Pancreas (tissue), 10 donors: Measurements from ENCODE around the gene APLNR. TPM values are rescaled to one million over a fixed set of nuclear protein-coding genes. Genes with fewer than 3 reads are reported as not detected.

Experiments used
- ATAC-seq, 4 donors: fragments of 200-7000 bp; cut with Tn5 transposase; one replicate each; pipeline versions ENCODE4 v1.8.0 to v1.9.1; 2020; ENCODE audit warnings: mild to moderate bottlenecking in 4 of 4, moderate library complexity in 4 of 4
- DNase-seq, 6 donors: peaks; one replicate each; pipeline ENCODE4 v3.0.0-alpha.2; 2020
- FAIRE-seq: peaks from 2 replicates; lab custom pipeline; 2012; peaks lifted over from hg19 to GRCh38; lab: Jason Lieb, UNC
- H3K27ac ChIP-seq, 4 donors: fragments of 200-600 bp; sonication (generic); 1 replicate in 3 of 4; 2 replicates in 1 of 4; pipeline versions ENCODE4 v1.5.0 to v1.8.0; 2020
- H3K27me3 ChIP-seq, 4 donors: fragments of 200-600 bp; one replicate each; pipeline ENCODE4 v1.8.0; 2021
- H3K36me3 ChIP-seq, 3 donors: fragments of 200-600 bp; sonication (generic) in 1 of 3; one replicate each; pipeline versions ENCODE4 v1.5.0 to v1.8.0; 2020 to 2021
- H3K4me1 ChIP-seq, 3 donors: fragments of 200-600 bp; one replicate each; pipeline ENCODE4 v1.8.0; 2021
- H3K4me3 ChIP-seq, 4 donors: fragments of 200-600 bp; sonication (generic) in 2 of 4; one replicate each; pipeline versions ENCODE4 v1.5.0 to v1.8.0; 2020 to 2021
- H3K9me3 ChIP-seq, 4 donors: fragments of 200-600 bp; one replicate each; pipeline ENCODE4 v1.8.0; 2021
- WGBS, 2 donors: extraction: QIAGEN DNeasy Blood & Tissue Kit; methylation state at CpG; one replicate each; pipeline ENCODE4 v1.1.7; 2013; 5-methylcytosine and 5-hydroxymethylcytosine counted together
- intact Hi-C, 3 donors: fragments of 100-400 bp; cut with DNase I; formaldehyde crosslinking; loops; one replicate each; pipeline versions ENCODE4 v1.11.1 to v1.14.2; 2022
- polyA plus RNA-seq, 2 donors: library from polyadenylated mRNA; stranded (reverse); fragments of 200-250 nt; gene quantifications; one replicate each; pipeline ENCODE4 v1.2.3, GENCODE V29; 2013
- total RNA-seq, 6 donors: library from RNA; stranded (reverse); fragmentation: NEBNext Ultra II Directional in 4 of 6; extraction: Animal tissue kit (Norgen Biotek cat#: 25700) in 4 of 6; gene quantifications; one replicate each; pipeline versions ENCODE4 v1.2.1 to v1.2.4, GENCODE V29; 2021 to 2023
- TF ChIP-seq, protein P1 (sequence below), 4 donors: fragments of 200-600 bp; sonication (generic) in 3 of 4; IDR thresholded peaks; one replicate each; pipeline versions ENCODE4 v1.5.0 to v1.8.0; 2021; ENCODE audit warnings: antibody characterized with exemption in 4 of 4
- donor health status: healthy with polysubstance abuse.
- donor health status: DM: no; HTN: no; CAD: no; lungs with moderate emphysema.
- donor health status: DM: no; HTN: no; CAD: no.
- donor health status: control.
- donor health status: control.
- donor health status: Bipolar disorder and iron deficiency.
- donor health status: DM: yes; HTN: yes; CAD: no.
- donor health status: DM: no; HTN: no; CAD: no.
- donor health status: DM: no; HTN: no; CAD: no.
- donor health status: DM: yes; HTN: yes; CAD: no.

The APLNR gene
- total and polyA plus RNA-seq, 8 donors, result 0.19 to 7.3 (median 1.2) TPM

DNA sequence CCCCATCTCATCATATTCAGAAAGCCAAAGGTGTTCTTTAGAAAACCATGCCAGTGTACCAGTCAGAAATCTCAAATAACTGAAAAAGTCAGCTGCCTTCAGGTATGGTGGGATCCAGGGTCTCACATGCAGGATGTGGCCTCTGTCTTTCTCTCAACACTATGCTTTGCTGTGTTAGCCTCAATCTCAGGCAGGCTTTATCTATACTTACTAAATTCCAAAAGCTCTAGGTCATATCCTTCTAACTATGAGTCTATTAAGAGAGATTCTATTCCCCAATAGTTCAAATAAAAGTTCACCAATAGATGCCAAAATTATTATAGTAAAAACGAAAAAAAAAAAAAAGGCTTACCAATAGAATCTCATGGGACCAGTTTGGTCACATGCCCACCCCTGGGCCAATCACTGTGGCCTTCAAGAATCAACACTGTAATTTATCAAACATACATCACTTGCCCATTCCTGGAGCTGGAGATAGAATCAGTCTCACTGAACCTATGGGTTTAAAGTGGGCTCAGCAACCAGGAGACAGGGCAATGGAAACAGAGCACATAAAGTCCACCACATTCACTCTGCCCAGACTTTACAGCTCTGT is 38.0 kb upstream of the APLNR start:
- no peak for ATAC-seq
- intact Hi-C loops, result no loop called here
- no peak for FAIRE-seq
- no peaks in the 10 kb centered on the region for H3K36me3 ChIP-seq
- 7 to 27% methylated on average over 1 of the region's 1 CpG for WGBS, 2 donors
- H3K9me3 ChIP-seq, result no peaks in the 10 kb centered on the region
- H3K4me1 ChIP-seq, result peaks cover 0 to 8% (median 0%) of the 10 kb centered on the region in 3 donors
- TF ChIP-seq, protein P1, sequence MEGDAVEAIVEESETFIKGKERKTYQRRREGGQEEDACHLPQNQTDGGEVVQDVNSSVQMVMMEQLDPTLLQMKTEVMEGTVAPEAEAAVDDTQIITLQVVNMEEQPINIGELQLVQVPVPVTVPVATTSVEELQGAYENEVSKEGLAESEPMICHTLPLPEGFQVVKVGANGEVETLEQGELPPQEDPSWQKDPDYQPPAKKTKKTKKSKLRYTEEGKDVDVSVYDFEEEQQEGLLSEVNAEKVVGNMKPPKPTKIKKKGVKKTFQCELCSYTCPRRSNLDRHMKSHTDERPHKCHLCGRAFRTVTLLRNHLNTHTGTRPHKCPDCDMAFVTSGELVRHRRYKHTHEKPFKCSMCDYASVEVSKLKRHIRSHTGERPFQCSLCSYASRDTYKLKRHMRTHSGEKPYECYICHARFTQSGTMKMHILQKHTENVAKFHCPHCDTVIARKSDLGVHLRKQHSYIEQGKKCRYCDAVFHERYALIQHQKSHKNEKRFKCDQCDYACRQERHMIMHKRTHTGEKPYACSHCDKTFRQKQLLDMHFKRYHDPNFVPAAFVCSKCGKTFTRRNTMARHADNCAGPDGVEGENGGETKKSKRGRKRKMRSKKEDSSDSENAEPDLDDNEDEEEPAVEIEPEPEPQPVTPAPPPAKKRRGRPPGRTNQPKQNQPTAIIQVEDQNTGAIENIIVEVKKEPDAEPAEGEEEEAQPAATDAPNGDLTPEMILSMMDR (IDR thresholded peaks at IDR 0.05), result no peak
- H3K27me3 ChIP-seq, result no peaks in the 10 kb centered on the region
- no peak for DNase-seq
- no peak overlapping the region for H3K27ac ChIP-seq
- H3K4me3 ChIP-seq, result no peak overlapping the region

DNA sequence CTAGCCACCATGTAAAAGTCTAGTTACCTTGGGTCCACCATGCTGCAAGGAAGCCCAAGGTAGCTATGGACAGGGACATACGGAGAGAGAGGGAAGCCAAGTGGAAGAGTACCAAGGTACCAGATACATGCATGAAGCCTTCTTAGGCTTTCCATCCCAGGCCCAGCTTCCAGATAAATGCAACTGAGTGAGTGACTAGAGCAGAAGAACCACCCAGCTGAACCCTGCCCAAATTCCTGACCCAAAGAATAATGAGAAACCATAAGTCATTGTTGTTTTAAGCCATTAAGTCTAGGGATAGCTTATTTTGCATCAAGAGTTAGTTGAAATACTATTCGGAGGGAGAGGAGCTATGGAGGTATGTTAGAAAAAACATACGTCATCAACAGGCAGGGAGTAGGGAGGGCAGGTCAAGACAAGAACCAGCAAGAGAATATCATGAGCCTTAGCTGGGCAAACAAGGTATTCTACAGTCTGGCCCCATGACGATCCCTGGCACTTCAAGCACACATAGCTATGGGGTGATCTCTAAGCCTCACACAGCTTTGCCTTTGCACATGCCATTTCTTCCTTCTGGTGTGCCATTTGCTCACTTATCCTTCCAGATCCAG is 36.5 kb upstream of the APLNR start:
- no peaks in the 10 kb centered on the region for H3K9me3 ChIP-seq
- no peak overlapping the region for H3K27ac ChIP-seq
- H3K4me3 ChIP-seq, result no peak overlapping the region
- intact Hi-C loops, result no loop called here
- no peaks in the 10 kb centered on the region for H3K36me3 ChIP-seq
- H3K4me1 ChIP-seq, result peaks cover 0 to 8% (median 0%) of the 10 kb centered on the region in 3 donors
- FAIRE-seq, result no peak
- TF ChIP-seq, protein P1 (IDR thresholded peaks at IDR 0.05), result no peak
- 85 to 94% methylated on average over 4 of the region's 4 CpGs for WGBS, 2 donors
- no peak for DNase-seq
- ATAC-seq, result no peak
- H3K27me3 ChIP-seq, result no peaks in the 10 kb centered on the region

DNA sequence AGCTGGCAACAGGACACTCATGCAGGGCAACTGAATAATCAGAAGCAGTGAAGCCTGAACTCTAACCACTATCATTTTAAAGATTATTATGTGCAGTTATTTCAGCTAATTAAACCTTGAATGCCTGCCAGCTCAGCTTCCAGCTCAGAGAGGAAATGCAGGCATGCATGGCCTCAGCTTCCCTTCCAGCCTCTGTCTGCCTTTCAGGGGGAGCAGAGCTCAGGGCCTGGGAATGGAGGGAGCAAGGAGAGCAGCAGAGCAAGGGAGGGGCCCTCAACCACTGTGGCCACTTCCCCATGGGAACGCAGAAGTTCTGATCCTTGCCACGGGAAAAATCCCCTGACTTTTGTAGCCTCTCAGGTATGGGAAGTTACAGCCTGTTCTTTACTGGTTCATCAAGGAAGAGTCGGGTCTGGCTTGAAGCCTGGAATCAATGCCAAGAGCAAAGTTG is 32.5 kb upstream of the APLNR start:
- TF ChIP-seq, protein P1 (IDR thresholded peaks at IDR 0.05), result no peak
- WGBS, 2 donors, result 18 to 28% methylated on average over 3 of the region's 3 CpGs
- Histone ChIP-seq H3K27me3 (no peaks in the 10 kb centered on the region), H3K36me3 (no peaks in the 10 kb centered on the region), H3K27ac (no peak overlapping the region), H3K9me3 (no peaks in the 10 kb centered on the region), H3K4me1 (no peaks in the 10 kb centered on the region), H3K4me3 (no peak overlapping the region)
- intact Hi-C loops, result no loop called here
- DNase-seq, result no peak
- ATAC-seq, result peak in 1 of 4 donors; percentile 25
- no peak for FAIRE-seq

DNA sequence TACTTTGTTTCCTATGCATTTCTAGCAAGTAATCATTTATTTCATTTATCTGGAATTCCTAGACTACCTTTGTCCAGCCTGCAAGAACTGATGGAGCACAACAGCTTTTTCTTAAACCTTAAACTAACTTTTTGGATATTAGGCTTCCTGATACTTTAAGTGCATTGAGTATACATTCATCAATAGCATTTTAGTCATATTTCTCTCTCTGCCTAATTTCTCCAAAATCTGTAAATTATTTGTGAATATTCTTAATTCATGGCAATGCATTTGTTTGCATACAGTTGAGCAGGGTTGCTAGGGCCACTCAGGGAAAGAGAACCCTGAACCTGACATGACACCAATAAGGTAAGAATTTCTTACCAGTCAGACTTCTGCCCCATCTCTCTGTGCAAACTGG is 29.1 kb upstream of the APLNR start:
- ATAC-seq, result no peak
- no peaks in the 10 kb centered on the region for H3K9me3 ChIP-seq

More for the DNA sequence above, 29.1 kb upstream of the APLNR start:
- Histone ChIP-seq H3K4me3 (no peak overlapping the region), H3K27me3 (no peaks in the 10 kb centered on the region), H3K4me1 (no peaks in the 10 kb centered on the region), H3K27ac (no peak overlapping the region), H3K36me3 (no peaks in the 10 kb centered on the region)
- intact Hi-C loops, result no loop called here
- TF ChIP-seq, protein P1 (IDR thresholded peaks at IDR 0.05), result no peak
- FAIRE-seq (no peak), DNase-seq (no peak)
